Neutrophil (primary cell): ENCODE results near the gene TMEM243.
"Not testable (repeated sequence)": the region's sequence is repeated elsewhere in the genome, so short reads cannot be mapped to it uniquely, and the experiment has no call there.

Experiments
- H3K27ac ChIP-seq: fragments of 200-600 bp; sonication (generic); 2 replicates; pipeline ENCODE4 v1.5.1; 2016; ENCODE audit warnings: mild to moderate bottlenecking, moderate library complexity
- H3K27me3 ChIP-seq: fragments of 200-600 bp; sonication (generic); 2 replicates; pipeline ENCODE4 v1.6.0; 2016; ENCODE audit warnings: mild to moderate bottlenecking
- H3K36me3 ChIP-seq: fragments of 200-600 bp; sonication (generic); 2 replicates; pipeline ENCODE4 v1.5.1; 2017
- H3K4me1 ChIP-seq, 2 experiments: fragments of 200-600 bp in 1 of 2; sonication (generic) in 1 of 2; 1 replicate in 1 of 2; 2 replicates in 1 of 2; pipeline versions ENCODE4 v1.5.1 to v1.6.1; 2013 to 2016; ENCODE audit warnings: low read depth in 1 of 2, low read length in 1 of 2, mild to moderate bottlenecking in 1 of 2, moderate library complexity in 1 of 2; ENCODE audit not compliant: control insufficient read depth in 1 of 2, insufficient read depth in 1 of 2
- H3K4me3 ChIP-seq, 2 experiments: fragments of 200-600 bp in 1 of 2; sonication (generic) in 1 of 2; 1 replicate in 1 of 2; 2 replicates in 1 of 2; pipeline ENCODE4 v1.5.1; 2013 to 2016; ENCODE audit warnings: low read depth in 1 of 2, low read length in 1 of 2, mild to moderate bottlenecking in 1 of 2, moderate library complexity in 1 of 2
- H3K9me3 ChIP-seq: fragments of 200-600 bp; sonication (generic); 2 replicates; pipeline ENCODE4 v1.5.1; 2016
- TF ChIP-seq, protein P1 (sequence below): fragments of 200-600 bp; sonication (generic); IDR thresholded peaks from 2 replicates; pipeline ENCODE4 v1.5.1; 2016; ENCODE audit warnings: antibody characterized with exemption

The TMEM243 gene, protein sequence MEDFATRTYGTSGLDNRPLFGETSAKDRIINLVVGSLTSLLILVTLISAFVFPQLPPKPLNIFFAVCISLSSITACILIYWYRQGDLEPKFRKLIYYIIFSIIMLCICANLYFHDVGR

DNA sequence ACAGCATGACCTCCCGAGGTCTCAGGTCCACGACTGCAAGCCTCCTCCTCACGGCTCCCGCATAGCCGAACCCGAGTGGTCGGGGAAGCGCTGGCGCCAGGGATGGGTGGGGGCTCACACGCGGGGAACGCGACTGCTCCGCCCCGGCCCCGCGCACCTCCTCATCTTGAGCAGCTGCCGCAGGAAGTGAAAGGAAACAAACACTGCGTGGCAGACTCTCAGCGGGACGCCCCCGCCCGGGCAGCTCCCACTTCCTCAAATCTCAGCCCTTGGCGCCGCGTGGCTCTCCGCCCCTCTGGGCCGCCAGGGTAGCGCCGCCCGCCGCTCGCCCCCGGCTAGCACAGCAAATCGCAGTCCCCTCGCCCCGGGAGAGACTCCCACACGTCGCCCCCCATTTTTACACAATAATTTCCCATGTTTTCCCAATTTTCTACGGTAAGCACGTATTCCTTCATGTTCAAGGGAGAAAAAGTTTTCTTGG is at the start of gene TMEM243:
TSS of gene TMEM243 (minus strand) at position 188 of the 481 bp plus-strand sequence. CDS start 229 bp downstream, outside the sequence.
- Histone ChIP-seq H3K36me3 (no peaks in the 10 kb centered on the region), H3K4me1 (peaks cover 21 to 26% of the 10 kb centered on the region in 2 experiments), H3K9me3 (no peaks in the 10 kb centered on the region), H3K4me3 (peak within 1 kb of the TSS; percentile 83 to 88), H3K27ac (peak within 1 kb of the TSS; percentile 87), H3K27me3 (peaks cover 48% of the 10 kb centered on the region)
- TF ChIP-seq, protein P1, sequence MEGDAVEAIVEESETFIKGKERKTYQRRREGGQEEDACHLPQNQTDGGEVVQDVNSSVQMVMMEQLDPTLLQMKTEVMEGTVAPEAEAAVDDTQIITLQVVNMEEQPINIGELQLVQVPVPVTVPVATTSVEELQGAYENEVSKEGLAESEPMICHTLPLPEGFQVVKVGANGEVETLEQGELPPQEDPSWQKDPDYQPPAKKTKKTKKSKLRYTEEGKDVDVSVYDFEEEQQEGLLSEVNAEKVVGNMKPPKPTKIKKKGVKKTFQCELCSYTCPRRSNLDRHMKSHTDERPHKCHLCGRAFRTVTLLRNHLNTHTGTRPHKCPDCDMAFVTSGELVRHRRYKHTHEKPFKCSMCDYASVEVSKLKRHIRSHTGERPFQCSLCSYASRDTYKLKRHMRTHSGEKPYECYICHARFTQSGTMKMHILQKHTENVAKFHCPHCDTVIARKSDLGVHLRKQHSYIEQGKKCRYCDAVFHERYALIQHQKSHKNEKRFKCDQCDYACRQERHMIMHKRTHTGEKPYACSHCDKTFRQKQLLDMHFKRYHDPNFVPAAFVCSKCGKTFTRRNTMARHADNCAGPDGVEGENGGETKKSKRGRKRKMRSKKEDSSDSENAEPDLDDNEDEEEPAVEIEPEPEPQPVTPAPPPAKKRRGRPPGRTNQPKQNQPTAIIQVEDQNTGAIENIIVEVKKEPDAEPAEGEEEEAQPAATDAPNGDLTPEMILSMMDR, result peak; percentile 46

GRCh38 chr7:87267239-87267900 is 47.8 kb upstream of the TMEM243 start:
- Histone ChIP-seq H3K4me3 (no peak overlapping the region), H3K9me3 (no peaks in the 10 kb centered on the region), H3K4me1 (no peaks in the 10 kb centered on the region), H3K36me3 (no peaks in the 10 kb centered on the region), H3K27ac (no peak overlapping the region), H3K27me3 (no peaks in the 10 kb centered on the region)
- TF ChIP-seq, protein P1, result no peak

GRCh38 chr7:87263537-87263936 is 44.0 kb upstream of the TMEM243 start:
- H3K4me3 ChIP-seq, result no peak overlapping the region
- H3K27me3 ChIP-seq, result no peaks in the 10 kb centered on the region
- H3K4me1 ChIP-seq, result no peaks in the 10 kb centered on the region
- H3K9me3 ChIP-seq, result no peaks in the 10 kb centered on the region
- TF ChIP-seq, protein P1, result no peak
- no peaks in the 10 kb centered on the region for H3K36me3 ChIP-seq
- no peak overlapping the region for H3K27ac ChIP-seq

GRCh38 chr7:87253589-87254087 is 34.1 kb upstream of the TMEM243 start:
- H3K4me3 ChIP-seq, result no peak overlapping the region
- H3K4me1 ChIP-seq, result no peaks in the 10 kb centered on the region
- TF ChIP-seq, protein P1, result no peak
- H3K9me3 ChIP-seq, result no peaks in the 10 kb centered on the region
- H3K27me3 ChIP-seq, result no peaks in the 10 kb centered on the region
- no peaks in the 10 kb centered on the region for H3K36me3 ChIP-seq
- H3K27ac ChIP-seq, result no peak overlapping the region

DNA sequence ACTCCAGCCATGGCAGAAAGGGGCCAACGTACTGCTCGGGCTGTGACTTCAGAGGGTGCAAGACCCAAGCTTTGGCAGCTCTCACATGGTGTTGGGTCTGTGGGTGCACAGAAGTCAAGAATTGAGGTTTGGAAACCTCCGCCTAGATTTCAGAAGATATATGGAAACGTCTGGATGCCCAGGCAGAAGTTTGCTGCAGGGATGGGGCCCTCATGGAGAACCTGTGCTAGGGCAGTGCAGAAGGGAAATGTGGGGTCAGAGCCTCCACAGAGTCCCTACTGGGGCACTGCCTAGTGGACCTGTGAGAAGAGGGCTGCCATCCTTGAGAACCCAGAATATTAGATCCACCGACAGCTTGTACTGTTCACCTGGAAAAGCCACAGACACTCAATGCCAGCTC is 26.1 kb upstream of the TMEM243 start:
- not testable (repeated sequence) for H3K4me3 ChIP-seq, H3K4me1 ChIP-seq, H3K36me3 ChIP-seq, H3K27ac ChIP-seq, H3K9me3 ChIP-seq, H3K27me3 ChIP-seq

DNA sequence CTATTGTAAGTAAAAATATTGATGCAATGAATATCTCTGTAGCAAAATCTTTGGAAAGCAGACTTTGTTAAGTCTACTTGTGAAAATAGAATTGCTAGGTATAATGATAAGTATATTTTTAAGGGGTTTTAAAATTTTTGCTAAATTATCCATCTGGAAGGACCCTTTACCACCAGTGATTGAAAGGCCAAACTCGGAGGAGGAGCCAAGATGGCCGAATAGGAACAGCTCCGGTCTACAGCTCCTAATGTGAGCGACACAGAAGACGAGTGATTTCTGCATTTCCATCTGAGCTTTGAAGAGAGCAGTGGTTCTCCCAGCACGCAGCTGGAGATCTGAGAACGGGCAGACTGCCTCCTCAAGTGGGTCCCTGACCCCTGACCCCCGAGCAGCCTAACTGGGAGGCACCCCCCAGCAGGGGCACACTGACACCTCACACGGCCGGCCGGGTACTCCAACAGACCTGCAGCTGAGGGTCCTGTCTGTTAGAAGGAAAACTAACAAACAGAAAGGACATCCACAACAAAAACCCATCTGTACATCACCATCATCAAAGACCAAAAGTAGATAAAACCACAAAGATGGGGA is 19.0 kb upstream of the TMEM243 start:
- not testable (repeated sequence) for H3K27me3 ChIP-seq, H3K9me3 ChIP-seq, H3K36me3 ChIP-seq

More for the DNA sequence above, 19.0 kb upstream of the TMEM243 start:
- not testable (repeated sequence) for H3K27ac ChIP-seq, H3K4me3 ChIP-seq, H3K4me1 ChIP-seq
